K562 treated with DMSO at 1 percent for 12 hours (cell line): Measurements from ENCODE around the gene KIF5B. TPM values are rescaled to one million over a fixed set of nuclear protein-coding genes. Genes with fewer than 3 reads are reported as not detected.

Experiments
- total RNA-seq: library from RNA; unstranded; fragments of 300-600 nt; gene quantifications from 2 replicates; pipeline ENCODE4 v1.2.3, GENCODE V29; 2022; ENCODE audit not compliant: insufficient read depth

The KIF5B gene
- 25.3 and 75.3 TPM in 2 replicates for total RNA-seq

DNA sequence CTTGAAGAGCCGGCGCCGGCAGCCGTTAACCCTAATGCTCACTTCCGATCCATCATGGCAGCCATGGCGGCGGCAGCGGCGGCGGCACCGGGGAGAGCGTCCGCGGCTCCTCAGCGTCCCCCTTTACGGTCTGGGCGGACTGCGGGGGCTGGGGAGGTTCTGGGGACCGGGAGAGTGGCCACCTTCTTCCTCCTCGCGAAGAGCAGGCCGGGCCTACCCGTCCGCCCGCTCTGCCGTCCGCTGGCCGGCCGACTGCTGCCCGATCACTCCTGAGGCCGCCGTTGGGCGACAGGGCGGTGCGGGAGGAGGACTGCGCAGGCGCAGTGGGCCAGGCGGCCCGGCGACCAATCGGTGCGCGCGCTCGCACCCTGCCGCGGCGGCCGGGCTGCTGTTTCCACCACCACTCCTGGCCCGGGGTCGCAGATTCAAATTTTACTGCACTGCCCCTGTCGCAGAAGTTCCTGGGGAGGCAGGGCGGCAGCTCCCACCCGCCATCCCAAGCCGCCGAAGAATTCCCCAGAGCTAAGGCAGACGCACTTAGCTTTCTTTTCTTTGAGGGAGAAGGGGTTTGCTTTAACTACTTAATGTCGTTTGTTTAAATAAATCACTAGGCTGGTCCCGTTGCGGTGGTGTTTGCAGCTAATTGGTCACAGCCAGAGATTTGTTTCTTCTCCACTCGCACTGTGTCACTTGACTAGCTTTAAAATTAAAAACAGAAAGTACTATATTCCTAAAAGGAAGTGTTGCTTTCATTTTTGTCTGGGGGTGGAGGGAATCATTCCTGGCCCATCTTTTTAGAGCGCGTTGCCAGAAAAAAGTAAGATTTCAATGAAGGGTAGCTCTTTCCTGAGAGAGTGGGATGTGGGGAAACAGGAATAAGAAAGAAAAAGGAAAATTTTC is at the start of gene KIF5B:
Gene KIF5B (minus strand): TSS at position 290 of the 900 bp plus-strand sequence. CDS start 452 bp downstream, outside the sequence.

Other genes starting within 250 kb of the KIF5B start
- 2.4 and 11.1 TPM in 2 replicates for gene ARHGAP12, start 127.6 kb downstream of the KIF5B start, total RNA-seq